ENCODE measurements around the gene HSPE1.

DNA sequence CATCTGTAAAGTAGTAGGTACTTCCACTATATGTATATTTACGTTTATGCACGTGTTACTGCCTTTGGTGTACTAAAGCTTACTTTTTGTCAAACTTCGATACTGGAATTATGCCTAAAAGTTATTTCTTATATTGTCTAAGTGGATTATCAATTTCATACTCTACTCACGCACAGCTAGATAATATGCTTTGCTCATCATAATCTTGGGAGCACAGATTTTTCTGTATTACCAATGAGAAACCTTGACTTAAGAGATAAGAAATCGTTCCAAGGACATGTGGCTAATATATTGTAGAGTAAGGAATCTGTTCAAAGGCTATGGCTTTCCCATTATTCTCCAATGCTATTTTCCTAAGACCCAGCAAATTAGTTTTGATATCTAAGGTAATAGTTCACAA is 6.5 kb downstream of the HSPE1 start:
- TF ChIP-seq, protein P1, sequence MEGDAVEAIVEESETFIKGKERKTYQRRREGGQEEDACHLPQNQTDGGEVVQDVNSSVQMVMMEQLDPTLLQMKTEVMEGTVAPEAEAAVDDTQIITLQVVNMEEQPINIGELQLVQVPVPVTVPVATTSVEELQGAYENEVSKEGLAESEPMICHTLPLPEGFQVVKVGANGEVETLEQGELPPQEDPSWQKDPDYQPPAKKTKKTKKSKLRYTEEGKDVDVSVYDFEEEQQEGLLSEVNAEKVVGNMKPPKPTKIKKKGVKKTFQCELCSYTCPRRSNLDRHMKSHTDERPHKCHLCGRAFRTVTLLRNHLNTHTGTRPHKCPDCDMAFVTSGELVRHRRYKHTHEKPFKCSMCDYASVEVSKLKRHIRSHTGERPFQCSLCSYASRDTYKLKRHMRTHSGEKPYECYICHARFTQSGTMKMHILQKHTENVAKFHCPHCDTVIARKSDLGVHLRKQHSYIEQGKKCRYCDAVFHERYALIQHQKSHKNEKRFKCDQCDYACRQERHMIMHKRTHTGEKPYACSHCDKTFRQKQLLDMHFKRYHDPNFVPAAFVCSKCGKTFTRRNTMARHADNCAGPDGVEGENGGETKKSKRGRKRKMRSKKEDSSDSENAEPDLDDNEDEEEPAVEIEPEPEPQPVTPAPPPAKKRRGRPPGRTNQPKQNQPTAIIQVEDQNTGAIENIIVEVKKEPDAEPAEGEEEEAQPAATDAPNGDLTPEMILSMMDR (IDR thresholded peaks at IDR 0.05): no peak
- TF ChIP-seq, protein P2, sequence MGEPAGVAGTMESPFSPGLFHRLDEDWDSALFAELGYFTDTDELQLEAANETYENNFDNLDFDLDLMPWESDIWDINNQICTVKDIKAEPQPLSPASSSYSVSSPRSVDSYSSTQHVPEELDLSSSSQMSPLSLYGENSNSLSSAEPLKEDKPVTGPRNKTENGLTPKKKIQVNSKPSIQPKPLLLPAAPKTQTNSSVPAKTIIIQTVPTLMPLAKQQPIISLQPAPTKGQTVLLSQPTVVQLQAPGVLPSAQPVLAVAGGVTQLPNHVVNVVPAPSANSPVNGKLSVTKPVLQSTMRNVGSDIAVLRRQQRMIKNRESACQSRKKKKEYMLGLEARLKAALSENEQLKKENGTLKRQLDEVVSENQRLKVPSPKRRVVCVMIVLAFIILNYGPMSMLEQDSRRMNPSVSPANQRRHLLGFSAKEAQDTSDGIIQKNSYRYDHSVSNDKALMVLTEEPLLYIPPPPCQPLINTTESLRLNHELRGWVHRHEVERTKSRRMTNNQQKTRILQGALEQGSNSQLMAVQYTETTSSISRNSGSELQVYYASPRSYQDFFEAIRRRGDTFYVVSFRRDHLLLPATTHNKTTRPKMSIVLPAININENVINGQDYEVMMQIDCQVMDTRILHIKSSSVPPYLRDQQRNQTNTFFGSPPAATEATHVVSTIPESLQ (CRISPR knock-in tag; IDR thresholded peaks at IDR 0.05): no peak
- TF ChIP-seq, protein P3, sequence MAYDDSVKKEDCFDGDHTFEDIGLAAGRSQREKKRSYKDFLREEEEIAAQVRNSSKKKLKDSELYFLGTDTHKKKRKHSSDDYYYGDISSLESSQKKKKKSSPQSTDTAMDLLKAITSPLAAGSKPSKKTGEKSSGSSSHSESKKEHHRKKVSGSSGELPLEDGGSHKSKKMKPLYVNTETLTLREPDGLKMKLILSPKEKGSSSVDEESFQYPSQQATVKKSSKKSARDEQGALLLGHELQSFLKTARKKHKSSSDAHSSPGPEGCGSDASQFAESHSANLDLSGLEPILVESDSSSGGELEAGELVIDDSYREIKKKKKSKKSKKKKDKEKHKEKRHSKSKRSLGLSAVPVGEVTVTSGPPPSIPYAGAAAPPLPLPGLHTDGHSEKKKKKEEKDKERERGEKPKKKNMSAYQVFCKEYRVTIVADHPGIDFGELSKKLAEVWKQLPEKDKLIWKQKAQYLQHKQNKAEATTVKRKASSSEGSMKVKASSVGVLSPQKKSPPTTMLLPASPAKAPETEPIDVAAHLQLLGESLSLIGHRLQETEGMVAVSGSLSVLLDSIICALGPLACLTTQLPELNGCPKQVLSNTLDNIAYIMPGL (CRISPR knock-in tag; IDR thresholded peaks at IDR 0.05): no peak
- TF ChIP-seq ZNF671 (CRISPR knock-in tag; IDR thresholded peaks at IDR 0.05) (no peak), CREM (CRISPR knock-in tag; IDR thresholded peaks at IDR 0.05) (no peak)
- TF ChIP-seq, protein P4, sequence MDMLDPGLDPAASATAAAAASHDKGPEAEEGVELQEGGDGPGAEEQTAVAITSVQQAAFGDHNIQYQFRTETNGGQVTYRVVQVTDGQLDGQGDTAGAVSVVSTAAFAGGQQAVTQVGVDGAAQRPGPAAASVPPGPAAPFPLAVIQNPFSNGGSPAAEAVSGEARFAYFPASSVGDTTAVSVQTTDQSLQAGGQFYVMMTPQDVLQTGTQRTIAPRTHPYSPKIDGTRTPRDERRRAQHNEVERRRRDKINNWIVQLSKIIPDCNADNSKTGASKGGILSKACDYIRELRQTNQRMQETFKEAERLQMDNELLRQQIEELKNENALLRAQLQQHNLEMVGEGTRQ (CRISPR knock-in tag; IDR thresholded peaks at IDR 0.05): no peak
- TF ChIP-seq, protein P5, sequence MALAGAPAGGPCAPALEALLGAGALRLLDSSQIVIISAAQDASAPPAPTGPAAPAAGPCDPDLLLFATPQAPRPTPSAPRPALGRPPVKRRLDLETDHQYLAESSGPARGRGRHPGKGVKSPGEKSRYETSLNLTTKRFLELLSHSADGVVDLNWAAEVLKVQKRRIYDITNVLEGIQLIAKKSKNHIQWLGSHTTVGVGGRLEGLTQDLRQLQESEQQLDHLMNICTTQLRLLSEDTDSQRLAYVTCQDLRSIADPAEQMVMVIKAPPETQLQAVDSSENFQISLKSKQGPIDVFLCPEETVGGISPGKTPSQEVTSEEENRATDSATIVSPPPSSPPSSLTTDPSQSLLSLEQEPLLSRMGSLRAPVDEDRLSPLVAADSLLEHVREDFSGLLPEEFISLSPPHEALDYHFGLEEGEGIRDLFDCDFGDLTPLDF (CRISPR knock-in tag; IDR thresholded peaks at IDR 0.05): no peak
